Psoas muscle (tissue), 8 donors: Measurements from ENCODE around the gene DACH1. TPM values are rescaled to one million over a fixed set of nuclear protein-coding genes. Genes with fewer than 3 reads are reported as not detected.

Experiments
- ATAC-seq, 4 donors: fragments of 200-7000 bp; cut with Tn5 transposase; one replicate each; pipeline ENCODE4 v1.9.1; 2020; ENCODE audit warnings: moderate library complexity in 3 of 4, mild to moderate bottlenecking in 2 of 4
- DNase-seq, 2 donors: peaks; one replicate each; pipeline ENCODE4 v3.0.0-alpha.2; 2020
- H3K27ac ChIP-seq: fragments of 200-600 bp; one replicate; pipeline ENCODE4 v1.8.0; 2022
- H3K27me3 ChIP-seq, 3 donors: fragments of 200-600 bp in 1 of 3; one replicate each; pipeline versions ENCODE4 v1.6.1 to v1.8.0; 2013 to 2022; ENCODE audit warnings: low read length in 2 of 3, mild to moderate bottlenecking in 2 of 3, moderate library complexity in 1 of 3; ENCODE audit not compliant: insufficient read depth in 3 of 3
- H3K36me3 ChIP-seq, 2 donors: fragments of 200-600 bp in 1 of 2; one replicate each; pipeline versions ENCODE4 v1.6.1 to v1.8.0; 2013 to 2022; ENCODE audit warnings: low read depth in 1 of 2, mild to moderate bottlenecking in 1 of 2, moderate library complexity in 1 of 2; ENCODE audit not compliant: insufficient read depth in 1 of 2
- H3K4me1 ChIP-seq: fragments of 200-600 bp; one replicate; pipeline ENCODE4 v1.8.0; 2022
- H3K4me3 ChIP-seq: fragments of 200-600 bp; one replicate; pipeline ENCODE4 v1.8.0; 2022; ENCODE audit warnings: mild to moderate bottlenecking
- H3K9me3 ChIP-seq: fragments of 200-600 bp; one replicate; pipeline ENCODE4 v1.8.0; 2022
- WGBS, 3 donors: extraction: QIAGEN DNeasy Blood & Tissue Kit; methylation state at CpG; one replicate each; pipeline versions ENCODE4 v1.1.6 to v1.1.7; 2013; 5-methylcytosine and 5-hydroxymethylcytosine counted together
- intact Hi-C, 2 donors: fragments of 100-400 bp; cut with DNase I; formaldehyde crosslinking; loops; one replicate each; pipeline versions ENCODE4 v1.11.0 to v1.14.2; 2022
- polyA plus RNA-seq, 3 donors: library from polyadenylated mRNA; stranded (reverse); fragments of 200-250 nt; gene quantifications; one replicate each; pipeline ENCODE4 v1.2.3, GENCODE V29; 2013
- total RNA-seq, 4 donors: library from RNA; stranded (reverse); fragmentation: NEBNext Ultra II Directional in 2 of 4; extraction: Animal tissue kit (Norgen Biotek cat#: 25700) in 2 of 4; gene quantifications; one replicate each; pipeline versions ENCODE4 v1.2.1 to v1.2.4, GENCODE V29; 2021 to 2023
- TF ChIP-seq, protein P1 (sequence below): fragments of 200-600 bp; IDR thresholded peaks from one replicate; pipeline ENCODE4 v1.8.0; 2022; ENCODE audit warnings: antibody characterized with exemption
- donor health status: healthy with polysubstance abuse.
- donor health status: DM: no; HTN: no; CAD: no; lungs with moderate emphysema.
- donor health status: Bipolar disorder and iron deficiency.
- donor health status: healthy.
- donor health status: DM: yes; HTN: yes; CAD: no.
- donor health status: DM: no; HTN: no; CAD: no.
- donor health status: DM: no; HTN: no; CAD: no.
- donor health status: DM: yes; HTN: yes; CAD: no.

DACH1 gene
- total and polyA plus RNA-seq, 7 donors = 0.51 to 3.6 (median 1.1) TPM

DNA sequence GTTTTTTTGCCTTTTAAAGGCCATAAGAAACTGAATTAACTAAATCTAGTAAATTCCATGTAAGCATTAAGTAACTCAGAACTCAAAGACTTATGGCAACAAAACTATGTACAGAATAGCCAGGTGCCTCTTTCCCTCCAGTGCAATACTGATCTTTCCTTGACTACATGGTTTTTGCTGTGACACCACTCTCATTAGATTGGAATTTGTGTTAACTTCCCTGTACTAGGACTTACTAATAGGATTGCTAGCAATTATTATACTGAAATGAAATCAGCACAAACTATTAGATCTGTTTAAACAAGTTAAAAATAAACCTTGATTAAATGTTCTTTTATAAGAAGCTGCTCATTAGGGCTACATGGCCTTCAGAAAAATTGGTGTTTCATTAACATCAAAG, 96.3 kb downstream of the DACH1 start:
- no peaks in the 10 kb centered on the region for H3K36me3 ChIP-seq
- no peak for DNase-seq
- no peaks in the 10 kb centered on the region for H3K27me3 ChIP-seq
- H3K4me3 ChIP-seq = no peak overlapping the region
- ATAC-seq = no peak
- TF ChIP-seq, protein P1, sequence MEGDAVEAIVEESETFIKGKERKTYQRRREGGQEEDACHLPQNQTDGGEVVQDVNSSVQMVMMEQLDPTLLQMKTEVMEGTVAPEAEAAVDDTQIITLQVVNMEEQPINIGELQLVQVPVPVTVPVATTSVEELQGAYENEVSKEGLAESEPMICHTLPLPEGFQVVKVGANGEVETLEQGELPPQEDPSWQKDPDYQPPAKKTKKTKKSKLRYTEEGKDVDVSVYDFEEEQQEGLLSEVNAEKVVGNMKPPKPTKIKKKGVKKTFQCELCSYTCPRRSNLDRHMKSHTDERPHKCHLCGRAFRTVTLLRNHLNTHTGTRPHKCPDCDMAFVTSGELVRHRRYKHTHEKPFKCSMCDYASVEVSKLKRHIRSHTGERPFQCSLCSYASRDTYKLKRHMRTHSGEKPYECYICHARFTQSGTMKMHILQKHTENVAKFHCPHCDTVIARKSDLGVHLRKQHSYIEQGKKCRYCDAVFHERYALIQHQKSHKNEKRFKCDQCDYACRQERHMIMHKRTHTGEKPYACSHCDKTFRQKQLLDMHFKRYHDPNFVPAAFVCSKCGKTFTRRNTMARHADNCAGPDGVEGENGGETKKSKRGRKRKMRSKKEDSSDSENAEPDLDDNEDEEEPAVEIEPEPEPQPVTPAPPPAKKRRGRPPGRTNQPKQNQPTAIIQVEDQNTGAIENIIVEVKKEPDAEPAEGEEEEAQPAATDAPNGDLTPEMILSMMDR = no peak
- intact Hi-C loops = no loop called here
- H3K27ac ChIP-seq = no peak overlapping the region
- no peaks in the 10 kb centered on the region for H3K4me1 ChIP-seq
- H3K9me3 ChIP-seq = no peaks in the 10 kb centered on the region

DNA sequence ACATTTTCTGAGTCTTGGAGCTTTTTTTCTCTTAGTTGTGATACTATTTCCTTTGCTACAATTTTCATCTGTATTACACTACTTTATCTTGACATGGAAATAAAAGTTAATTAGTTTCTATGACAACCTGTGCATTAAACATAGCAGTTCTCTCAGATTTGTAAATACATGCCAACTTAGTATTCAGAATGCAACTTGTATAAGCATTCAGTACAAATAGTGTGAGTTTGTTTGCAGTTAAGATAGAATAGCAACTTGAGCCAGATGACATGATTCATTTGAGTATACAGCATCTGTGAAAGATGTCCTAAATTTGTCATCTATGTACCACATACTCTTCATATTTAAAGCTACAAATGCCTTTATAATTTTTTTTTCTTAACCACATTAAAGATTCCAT, 98.1 kb downstream of the DACH1 start:
- intact Hi-C loops = loop anchor here in 1 of 2 donors (10.0 kb wide), 1 partner anchor 86 kb away; no protein-coding TSS in a partner anchor
- Histone ChIP-seq H3K27me3 (no peaks in the 10 kb centered on the region), H3K4me1 (no peaks in the 10 kb centered on the region), H3K36me3 (no peaks in the 10 kb centered on the region), H3K9me3 (no peaks in the 10 kb centered on the region), H3K27ac (no peak overlapping the region), H3K4me3 (no peak overlapping the region)
- TF ChIP-seq, protein P1 = no peak
- ATAC-seq = no peak
- no peak for DNase-seq

DNA sequence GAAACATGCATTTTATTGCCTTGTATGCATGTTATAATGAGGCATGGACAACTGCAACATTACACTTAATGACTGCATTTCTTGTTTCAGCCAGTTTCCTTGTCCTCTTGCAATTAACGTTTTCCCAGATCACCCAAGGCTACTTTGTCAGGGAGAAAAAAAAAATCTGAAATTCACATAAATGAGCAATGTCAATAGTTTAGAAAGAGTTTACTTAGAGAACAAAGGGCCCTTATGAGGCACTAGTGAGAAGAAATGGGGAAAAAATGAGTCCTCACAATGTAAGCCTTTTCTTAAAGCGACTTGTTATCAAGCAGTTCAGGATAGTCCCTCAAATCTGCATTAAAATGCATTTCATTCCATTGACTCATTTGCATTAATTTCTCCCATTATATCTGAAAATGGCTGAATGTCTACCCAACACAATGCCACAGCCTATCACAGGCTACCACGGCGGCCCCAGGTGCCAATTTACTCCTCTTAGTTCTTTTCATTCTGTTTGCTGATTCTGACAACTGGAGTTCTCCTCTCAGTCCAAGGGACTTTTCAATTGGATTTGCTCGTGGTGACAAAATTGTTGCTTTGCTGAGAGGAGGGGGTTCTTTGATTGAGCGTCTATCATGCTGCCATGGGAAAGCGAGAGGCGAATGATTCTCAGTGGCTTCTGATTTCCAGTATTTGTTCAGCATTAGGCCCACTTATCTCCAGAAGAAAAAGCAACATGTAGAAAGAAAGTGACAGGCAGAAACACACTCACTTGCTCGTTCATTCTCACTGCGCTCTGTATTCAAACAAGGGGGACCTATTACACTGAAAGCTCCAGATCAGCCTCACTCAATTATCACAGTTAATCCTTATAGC, 107.1 kb downstream of the DACH1 start:
- Histone ChIP-seq H3K27me3 (no peaks in the 10 kb centered on the region), H3K9me3 (no peaks in the 10 kb centered on the region), H3K36me3 (no peaks in the 10 kb centered on the region), H3K4me3 (no peak overlapping the region), H3K27ac (no peak overlapping the region), H3K4me1 (no peaks in the 10 kb centered on the region)
- intact Hi-C loops = loop anchor here in 1 of 2 donors (10.0 kb wide), 1 partner anchor 95 kb away; no protein-coding TSS in a partner anchor
- DNase-seq = no peak
- no peak for ATAC-seq
- TF ChIP-seq, protein P1 = no peak
- WGBS, 3 donors = 71 to 74% (median 73%) methylated on average over 10 of the region's 10 CpGs

DNA sequence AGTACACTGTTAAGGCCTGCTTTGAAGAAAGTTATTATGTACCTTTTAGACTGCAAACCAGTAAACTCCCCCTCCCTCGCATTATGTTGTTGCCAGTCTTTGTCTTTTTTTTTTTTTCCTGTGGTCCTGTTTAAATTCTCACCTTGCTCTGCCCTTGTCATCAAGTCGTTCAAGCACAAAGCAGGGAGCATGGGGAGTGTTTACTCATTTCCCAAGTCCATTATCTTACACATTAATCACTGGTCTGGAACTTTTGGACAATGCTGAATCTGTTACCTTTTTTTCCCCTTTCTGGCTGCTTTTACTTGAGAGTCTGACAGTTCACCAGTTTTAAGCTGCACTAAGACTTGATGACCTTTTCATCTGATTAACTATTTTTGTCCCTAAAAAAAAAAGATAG, 108.2 kb downstream of the DACH1 start:
- 41 to 51% (median 46%) methylated on average over 2 of the region's 2 CpGs for WGBS, 3 donors
- H3K4me1 ChIP-seq = no peaks in the 10 kb centered on the region
- TF ChIP-seq, protein P1 = no peak
- H3K4me3 ChIP-seq = no peak overlapping the region
- no peak overlapping the region for H3K27ac ChIP-seq
- ATAC-seq = no peak
- no peaks in the 10 kb centered on the region for H3K27me3 ChIP-seq
- intact Hi-C loops = no loop called here
- DNase-seq = no peak
- H3K36me3 ChIP-seq = no peaks in the 10 kb centered on the region
- no peaks in the 10 kb centered on the region for H3K9me3 ChIP-seq
